Transverse colon (tissue), 4 donors: Measurements from ENCODE around the gene MCRS1. TPM values are rescaled to one million over a fixed set of nuclear protein-coding genes. Genes with fewer than 3 reads are reported as not detected.
A peak's percentile ranks its signal among the peaks of the same experiment; 100 is the strongest.

Experiments
- DNase-seq: peaks from one replicate; pipeline ENCODE4 v3.0.0-alpha.2; 2019
- H3K27ac ChIP-seq, 4 donors: fragments of 200-600 bp; sonication (generic); 2 replicates each; pipeline ENCODE4 v1.5.1; 2016 to 2018; ENCODE audit warnings: inconsistent platforms in 4 of 4
- H3K27me3 ChIP-seq: fragments of 200-600 bp; sonication (generic); 2 replicates; pipeline ENCODE4 v1.5.1; 2017; ENCODE audit warnings: inconsistent platforms
- H3K36me3 ChIP-seq, 4 donors: fragments of 200-600 bp; sonication (generic); 2 replicates each; pipeline ENCODE4 v1.5.1; 2017 to 2019; ENCODE audit warnings: inconsistent platforms in 4 of 4
- H3K4me1 ChIP-seq, 4 donors: fragments of 200-600 bp; sonication (generic); 2 replicates each; pipeline ENCODE4 v1.5.1; 2017 to 2020; ENCODE audit warnings: inconsistent platforms in 4 of 4
- H3K4me3 ChIP-seq, 4 donors: fragments of 200-600 bp; sonication (generic); 1 replicate in 1 of 4; 2 replicates in 3 of 4; pipeline versions ENCODE4 v1.5.1 to v1.6.1; 2017 to 2019; ENCODE audit warnings: inconsistent platforms in 4 of 4
- H3K9me3 ChIP-seq, 2 donors: fragments of 200-600 bp; sonication (generic); 2 replicates each; pipeline ENCODE4 v1.5.1; 2017 to 2019; ENCODE audit warnings: inconsistent platforms in 2 of 2
- EP300 ChIP-seq: sonication (generic); formaldehyde crosslinking; IDR thresholded peaks from one replicate; pipeline ENCODE4 v1.6.1; 2017; ENCODE audit warnings: antibody characterized with exemption, low read depth
- POLR2A ChIP-seq: fragments of 450-650 bp; IDR thresholded peaks from one replicate; pipeline ENCODE4 v1.6.1; 2016; ENCODE audit warnings: antibody characterized with exemption, mild to moderate bottlenecking, moderate library complexity
- POLR2AphosphoS5 ChIP-seq, 3 donors: sonication (generic); formaldehyde crosslinking; IDR thresholded peaks; one replicate each; pipeline ENCODE4 v1.6.1; 2016; ENCODE audit warnings: antibody characterized with exemption in 3 of 3
- WGBS, 2 donors: methylation state at CpG; one replicate each; pipeline ENCODE4 v1.1.5; 2018; ENCODE audit warnings: low coverage in 1 of 2; 5-methylcytosine and 5-hydroxymethylcytosine counted together
- in situ Hi-C, 4 donors: fragments of 200-750 bp; cut with MboI; loops; one replicate each; pipeline versions ENCODE4 v1.15.0 to v1.15.1; 2017; ENCODE audit warnings: low sequenced_read_pairs in 3 of 4, low pct_ligation_motif_present in 1 of 4, low pct_unique_long_range_greater_than_20kb in 1 of 4
- intact Hi-C: fragments of 100-400 bp; cut with DNase I; formaldehyde crosslinking; loops from one replicate; pipeline ENCODE4 v1.15.1; 2023; ENCODE audit warnings: low total_unique reads
- total RNA-seq, 4 donors: library from RNA; depleted of rRNA; stranded (reverse); fragments of >200 nt; gene quantifications; one replicate each; pipeline ENCODE4 v1.1.0, GENCODE V29; 2016
- TF ChIP-seq, protein P1 (sequence below), 5 experiments: fragments of 200-600 bp in 3 of 5; fragments of 450-650 bp in 2 of 5; sonication (generic) in 3 of 5; IDR thresholded peaks; 1 replicate in 2 of 5; 2 replicates in 3 of 5; pipeline ENCODE4 v1.5.1; 2016 to 2017; ENCODE audit warnings: antibody characterized with exemption in 5 of 5, inconsistent platforms in 3 of 5, mild to moderate bottlenecking in 2 of 5, moderate library complexity in 1 of 5

Gene MCRS1
- total RNA-seq, 4 donors from 2014 or later: 57.8 to 120 (median 78.4) TPM

GRCh38 chr12:49583366-49584094 lies 15.6 kb upstream of the MCRS1 start:
- Histone ChIP-seq H3K36me3 (no peaks in the 10 kb centered on the region), H3K4me1 (peaks cover 0 to 15% (median 2%) of the 10 kb centered on the region in 4 donors), H3K4me3 (no peak overlapping the region), H3K27me3 (no peaks in the 10 kb centered on the region), H3K27ac (peak overlapping the region in 3 of 4 donors; percentile 21 to 65 (median 37)), H3K9me3 (no peaks in the 10 kb centered on the region)
- intact Hi-C loops: no loop called here
- DNase-seq: no peak
- WGBS, 2 donors: 82 to 85% methylated on average over 12 to 13 of the region's 13 CpGs
- TF ChIP-seq POLR2A (no peak), EP300 (no peak), POLR2AphosphoS5 (IDR thresholded peaks at IDR 0.05) (no peak)
- TF ChIP-seq, protein P1, sequence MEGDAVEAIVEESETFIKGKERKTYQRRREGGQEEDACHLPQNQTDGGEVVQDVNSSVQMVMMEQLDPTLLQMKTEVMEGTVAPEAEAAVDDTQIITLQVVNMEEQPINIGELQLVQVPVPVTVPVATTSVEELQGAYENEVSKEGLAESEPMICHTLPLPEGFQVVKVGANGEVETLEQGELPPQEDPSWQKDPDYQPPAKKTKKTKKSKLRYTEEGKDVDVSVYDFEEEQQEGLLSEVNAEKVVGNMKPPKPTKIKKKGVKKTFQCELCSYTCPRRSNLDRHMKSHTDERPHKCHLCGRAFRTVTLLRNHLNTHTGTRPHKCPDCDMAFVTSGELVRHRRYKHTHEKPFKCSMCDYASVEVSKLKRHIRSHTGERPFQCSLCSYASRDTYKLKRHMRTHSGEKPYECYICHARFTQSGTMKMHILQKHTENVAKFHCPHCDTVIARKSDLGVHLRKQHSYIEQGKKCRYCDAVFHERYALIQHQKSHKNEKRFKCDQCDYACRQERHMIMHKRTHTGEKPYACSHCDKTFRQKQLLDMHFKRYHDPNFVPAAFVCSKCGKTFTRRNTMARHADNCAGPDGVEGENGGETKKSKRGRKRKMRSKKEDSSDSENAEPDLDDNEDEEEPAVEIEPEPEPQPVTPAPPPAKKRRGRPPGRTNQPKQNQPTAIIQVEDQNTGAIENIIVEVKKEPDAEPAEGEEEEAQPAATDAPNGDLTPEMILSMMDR (IDR thresholded peaks at IDR 0.05): no peak
- in situ Hi-C loops: no loop called here

DNA sequence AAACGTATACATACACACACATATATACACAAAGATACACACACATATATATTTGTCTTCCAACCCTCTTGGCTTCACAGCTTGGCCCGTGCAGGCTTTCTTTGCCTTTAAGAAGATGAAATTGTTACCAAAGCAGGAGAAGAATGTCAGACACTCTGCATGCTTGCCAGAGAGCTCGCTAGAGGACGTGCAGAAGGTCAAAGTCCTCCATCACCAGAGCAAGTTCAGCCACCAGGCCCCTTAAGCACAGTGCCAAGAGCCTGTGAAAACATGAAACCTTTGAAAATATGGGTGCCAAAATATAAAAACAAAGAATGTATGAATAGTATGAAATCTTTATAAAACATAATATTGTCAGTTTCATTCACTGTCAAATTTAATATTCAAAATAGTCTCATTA lies 14.9 kb upstream of the MCRS1 start:
- H3K4me3 ChIP-seq: no peak overlapping the region
- intact Hi-C loops (no loop called here), in situ Hi-C loops (no loop called here)
- no peaks in the 10 kb centered on the region for H3K27me3 ChIP-seq
- TF ChIP-seq, protein P1 (IDR thresholded peaks at IDR 0.05): no peak
- TF ChIP-seq EP300: no peak
- TF ChIP-seq POLR2A: no peak
- TF ChIP-seq POLR2AphosphoS5 (IDR thresholded peaks at IDR 0.05): no peak
- no peak for DNase-seq
- peaks cover 0 to 15% (median 2%) of the 10 kb centered on the region in 4 donors for H3K4me1 ChIP-seq
- no peaks in the 10 kb centered on the region for H3K36me3 ChIP-seq
- peak overlapping the region in 3 of 4 donors; percentile 21 to 65 (median 37) for H3K27ac ChIP-seq
- 40 to 41% methylated on average over 4 of the region's 4 CpGs for WGBS, 2 donors
- H3K9me3 ChIP-seq: no peaks in the 10 kb centered on the region

GRCh38 chr12:49582201-49582600 lies 14.3 kb upstream of the MCRS1 start:
- TF ChIP-seq POLR2A (no peak), EP300 (no peak), POLR2AphosphoS5 (IDR thresholded peaks at IDR 0.05) (no peak)
- TF ChIP-seq, protein P1 (IDR thresholded peaks at IDR 0.05): no peak
- in situ Hi-C loops: no loop called here
- Histone ChIP-seq H3K4me3 (no peak overlapping the region), H3K4me1 (peaks cover 0 to 15% (median 2%) of the 10 kb centered on the region in 4 donors), H3K9me3 (no peaks in the 10 kb centered on the region), H3K36me3 (no peaks in the 10 kb centered on the region), H3K27ac (peak overlapping the region in 1 of 4 donors; percentile 34), H3K27me3 (no peaks in the 10 kb centered on the region)
- WGBS, 2 donors: 78% methylated on average over 1 of the region's 1 CpG; no CpG with 5 or more reads in 1 of the 2 donors
- no peak for DNase-seq
- intact Hi-C loops: no loop called here

GRCh38 chr12:49580572-49581535 lies 12.9 kb upstream of the MCRS1 start:
- 38% methylated on average over 8 of the region's 8 CpGs; no CpG with 5 or more reads in 1 of the 2 donors for WGBS, 2 donors
- in situ Hi-C loops: no loop called here

More at GRCh38 chr12:49580572-49581535, 12.9 kb upstream of the MCRS1 start:
- no peaks in the 10 kb centered on the region for H3K36me3 ChIP-seq
- intact Hi-C loops: no loop called here
- TF ChIP-seq EP300: no peak
- TF ChIP-seq, protein P1 (IDR thresholded peaks at IDR 0.05): peak; percentile 72 to 81 (median 76)
- no peaks in the 10 kb centered on the region for H3K9me3 ChIP-seq
- no peak overlapping the region for H3K27ac ChIP-seq
- DNase-seq: peak; percentile 76
- H3K4me1 ChIP-seq: peaks cover 0 to 15% (median 2%) of the 10 kb centered on the region in 4 donors
- H3K27me3 ChIP-seq: no peaks in the 10 kb centered on the region
- no peak overlapping the region for H3K4me3 ChIP-seq
